Stimulated activated CD4-positive, alpha-beta T cell treated with anti-CD3 and anti-CD28 coated beads, Interleukin-4, amount 100 ng/mL, for 4 hours (primary cell): ENCODE measurements around the gene ZNF215.
"Not testable (repeated sequence)": the region's sequence is repeated elsewhere in the genome, so short reads cannot be mapped to it uniquely, and the experiment has no call there.

Experiments used
- DNase-seq, 2 experiments: peaks; one replicate each; pipeline ENCODE4 v3.0.0-alpha.2; 2020

Gene ZNF215

GRCh38 chr11:6926208-6927029 is at the start of gene ZNF215:
ZNF215 (plus strand) TSS chr11:6926426; CDS start chr11:6932273, 5,847 bp downstream.
- DNase-seq: peak in 1 of 2 experiments; percentile 15

- DNase-seq: no peak
Observed at GRCh38 chr11:6876914-6877313, 49.3 kb upstream of the ZNF215 start.

- DNase-seq: no peak
Observed at GRCh38 chr11:6882751-6883150, 43.5 kb upstream of the ZNF215 start.

GRCh38 chr11:6887711-6888110 is 38.5 kb upstream of the ZNF215 start:
- DNase-seq: not testable (repeated sequence)

- DNase-seq: no peak
Observed at GRCh38 chr11:6888830-6889229, 37.4 kb upstream of the ZNF215 start.

GRCh38 chr11:6889835-6890234 is 36.4 kb upstream of the ZNF215 start:
- DNase-seq: no peak

- no peak for DNase-seq
Observed at GRCh38 chr11:6892400-6892799, 33.8 kb upstream of the ZNF215 start, which contains the start of gene OR2D2. OR2D2 (minus strand) TSS chr11:6892500; CDS start chr11:6892500, 0 bp downstream.

GRCh38 chr11:6894097-6894496 is 32.1 kb upstream of the ZNF215 start:
- no peak for DNase-seq

GRCh38 chr11:6895010-6895409 is 31.2 kb upstream of the ZNF215 start:
- no peak for DNase-seq

- no peak for DNase-seq
Observed at GRCh38 chr11:6898911-6899310, 27.3 kb upstream of the ZNF215 start.

- DNase-seq: no peak
Observed at GRCh38 chr11:6900327-6900999, 25.8 kb upstream of the ZNF215 start.

- DNase-seq: not testable (repeated sequence)
Observed at GRCh38 chr11:6904804-6905203, 21.4 kb upstream of the ZNF215 start.

- DNase-seq: no peak
Observed at GRCh38 chr11:6911378-6911777, 14.8 kb upstream of the ZNF215 start.

- DNase-seq: no peak
Observed at GRCh38 chr11:6911948-6912347, 14.3 kb upstream of the ZNF215 start.

- DNase-seq: no peak
Observed at GRCh38 chr11:6919698-6920097, 6.5 kb upstream of the ZNF215 start.

- no peak for DNase-seq
Observed at GRCh38 chr11:6920702-6921101, 5.5 kb upstream of the ZNF215 start, which contains the start of gene OR2D3. OR2D3 (plus strand) TSS chr11:6921002; CDS start chr11:6921002, 0 bp downstream.

- no peak for DNase-seq
Observed at GRCh38 chr11:6925007-6925577, 1.1 kb upstream of the ZNF215 start.

GRCh38 chr11:6925636-6926207 is 504 bp upstream of the ZNF215 start:
- no peak for DNase-seq

GRCh38 chr11:6927030-6927617 is 898 bp downstream of the ZNF215 start:
- DNase-seq: no peak

- DNase-seq: no peak
Observed at GRCh38 chr11:6928916-6929315, 2.7 kb downstream of the ZNF215 start.

GRCh38 chr11:6931146-6931713 is 5.0 kb downstream of the ZNF215 start:
- DNase-seq: no peak

- no peak for DNase-seq
Observed at GRCh38 chr11:6932145-6932544, 5.9 kb downstream of the ZNF215 start.

- no peak for DNase-seq
Observed at GRCh38 chr11:6941970-6942369, 15.7 kb downstream of the ZNF215 start.
